AG04450 (cell line): ENCODE results near the gene CCNDBP1. TPM values are rescaled to one million over a fixed set of nuclear protein-coding genes. Genes with fewer than 3 reads are reported as not detected.

Experiments used
- CTCF ChIA-PET: fragments of 300-600, 350-600 bp; formaldehyde crosslinking; extraction: SDS; loops from one replicate; lab custom pipeline; 2022; ENCODE audit warnings: antibody characterized with exemption, inconsistent platforms; lab: Charles Lee
- POLR2A ChIA-PET: fragments of 350-600 bp; formaldehyde crosslinking; extraction: SDS; loops from one replicate; lab custom pipeline; 2021; ENCODE audit warnings: antibody characterized with exemption, inconsistent platforms; lab: Yijun Ruan, JAX
- DNase-seq: peaks from one replicate; pipeline ENCODE4 v3.0.0-alpha.2; 2011; ENCODE audit warnings: low read depth, low spot score
- H3K27ac ChIP-seq: one replicate; pipeline ENCODE4 v1.5.1; 2012; ENCODE audit warnings: low read depth, low read length, control low read depth
- H3K27me3 ChIP-seq: one replicate; pipeline ENCODE4 v1.6.0; 2012; ENCODE audit warnings: low read length; ENCODE audit not compliant: control insufficient read depth, insufficient read depth
- H3K4me3 ChIP-seq: 2 replicates; pipeline ENCODE4 v1.5.1; 2011; ENCODE audit warnings: mild to moderate bottlenecking, low read depth, low read length, control low read depth
- H3K9me3 ChIP-seq: 2 replicates; pipeline ENCODE4 v1.5.1; 2012; ENCODE audit warnings: low read length; ENCODE audit not compliant: control insufficient read depth, insufficient read depth
- polyA plus RNA-seq: library from polyadenylated mRNA; depleted of rRNA; stranded (reverse); fragments of >200 nt; gene quantifications from 2 replicates; pipeline ENCODE4 v1.2.3, GENCODE V29; 2011; rRNA removed
- TF ChIP-seq, protein P1 (sequence below): IDR thresholded peaks from 2 replicates; pipeline ENCODE4 v1.5.1; 2011; ENCODE audit warnings: low read depth, low read length, control low read depth, inconsistent platforms

CCNDBP1 gene
- polyA plus RNA-seq, 1 experiment = 54.2 TPM

DNA sequence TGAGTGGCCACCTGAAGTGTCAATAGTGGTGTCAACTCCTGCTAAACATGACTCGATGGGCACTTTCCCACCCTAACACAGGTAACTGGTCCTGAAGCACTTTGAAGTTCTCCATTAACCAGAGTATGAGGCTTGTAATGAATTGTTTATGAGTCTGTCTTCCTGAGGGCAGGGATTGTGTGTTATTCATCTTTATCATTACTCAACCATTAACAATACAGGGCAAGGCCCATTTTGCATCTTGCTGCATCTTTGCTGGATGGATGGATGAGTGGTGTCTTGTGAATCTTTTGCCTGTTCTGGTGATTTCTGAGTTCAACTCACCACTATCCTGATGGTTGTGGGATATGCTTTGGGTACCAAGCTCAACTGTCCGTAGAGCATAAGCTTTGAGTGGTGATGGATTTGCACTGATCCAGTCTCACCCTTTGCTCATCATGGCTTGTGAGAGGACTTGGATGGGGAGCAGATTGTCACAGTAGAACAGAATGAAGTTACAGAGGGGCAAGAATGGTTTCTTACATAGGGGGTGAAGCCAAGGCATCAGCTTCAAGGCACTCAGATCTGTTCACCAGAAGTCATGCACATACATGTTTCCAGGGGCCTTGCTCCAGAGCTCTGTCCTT is 57.9 kb downstream of the CCNDBP1 start:
- Histone ChIP-seq H3K4me3 (no peak overlapping the region), H3K27me3 (peaks cover 36% of the 10 kb centered on the region), H3K27ac (no peak overlapping the region), H3K9me3 (no peaks in the 10 kb centered on the region)
- TF ChIP-seq, protein P1, sequence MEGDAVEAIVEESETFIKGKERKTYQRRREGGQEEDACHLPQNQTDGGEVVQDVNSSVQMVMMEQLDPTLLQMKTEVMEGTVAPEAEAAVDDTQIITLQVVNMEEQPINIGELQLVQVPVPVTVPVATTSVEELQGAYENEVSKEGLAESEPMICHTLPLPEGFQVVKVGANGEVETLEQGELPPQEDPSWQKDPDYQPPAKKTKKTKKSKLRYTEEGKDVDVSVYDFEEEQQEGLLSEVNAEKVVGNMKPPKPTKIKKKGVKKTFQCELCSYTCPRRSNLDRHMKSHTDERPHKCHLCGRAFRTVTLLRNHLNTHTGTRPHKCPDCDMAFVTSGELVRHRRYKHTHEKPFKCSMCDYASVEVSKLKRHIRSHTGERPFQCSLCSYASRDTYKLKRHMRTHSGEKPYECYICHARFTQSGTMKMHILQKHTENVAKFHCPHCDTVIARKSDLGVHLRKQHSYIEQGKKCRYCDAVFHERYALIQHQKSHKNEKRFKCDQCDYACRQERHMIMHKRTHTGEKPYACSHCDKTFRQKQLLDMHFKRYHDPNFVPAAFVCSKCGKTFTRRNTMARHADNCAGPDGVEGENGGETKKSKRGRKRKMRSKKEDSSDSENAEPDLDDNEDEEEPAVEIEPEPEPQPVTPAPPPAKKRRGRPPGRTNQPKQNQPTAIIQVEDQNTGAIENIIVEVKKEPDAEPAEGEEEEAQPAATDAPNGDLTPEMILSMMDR = no peak
- ChIA-PET CTCF (no interaction called here), POLR2A (no interaction called here)
- DNase-seq = no peak

DNA sequence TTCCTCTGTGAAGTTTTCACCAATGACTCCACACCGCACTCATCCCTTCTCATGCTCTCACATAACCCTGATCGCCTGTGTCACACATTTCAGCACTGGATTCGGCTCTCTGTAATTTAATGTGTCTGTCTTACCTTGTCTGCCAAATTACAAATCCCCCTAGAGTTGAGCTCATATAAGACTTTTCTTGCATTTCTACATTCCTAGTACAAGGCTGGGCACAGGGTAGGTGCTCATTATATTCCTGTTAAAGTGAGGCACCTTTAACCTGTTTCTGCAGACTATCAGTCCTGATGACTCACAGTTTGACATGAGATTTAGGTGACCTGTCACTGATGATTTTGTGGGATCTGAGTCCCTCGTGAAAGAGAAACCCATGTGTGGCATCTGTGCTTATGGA is 58.9 kb downstream of the CCNDBP1 start:
- TF ChIP-seq, protein P1 = no peak
- Histone ChIP-seq H3K4me3 (no peak overlapping the region), H3K27ac (no peak overlapping the region), H3K9me3 (no peaks in the 10 kb centered on the region), H3K27me3 (peaks cover 38% of the 10 kb centered on the region)
- POLR2A ChIA-PET = no interaction called here
- DNase-seq = no peak
- CTCF ChIA-PET = no interaction called here

DNA sequence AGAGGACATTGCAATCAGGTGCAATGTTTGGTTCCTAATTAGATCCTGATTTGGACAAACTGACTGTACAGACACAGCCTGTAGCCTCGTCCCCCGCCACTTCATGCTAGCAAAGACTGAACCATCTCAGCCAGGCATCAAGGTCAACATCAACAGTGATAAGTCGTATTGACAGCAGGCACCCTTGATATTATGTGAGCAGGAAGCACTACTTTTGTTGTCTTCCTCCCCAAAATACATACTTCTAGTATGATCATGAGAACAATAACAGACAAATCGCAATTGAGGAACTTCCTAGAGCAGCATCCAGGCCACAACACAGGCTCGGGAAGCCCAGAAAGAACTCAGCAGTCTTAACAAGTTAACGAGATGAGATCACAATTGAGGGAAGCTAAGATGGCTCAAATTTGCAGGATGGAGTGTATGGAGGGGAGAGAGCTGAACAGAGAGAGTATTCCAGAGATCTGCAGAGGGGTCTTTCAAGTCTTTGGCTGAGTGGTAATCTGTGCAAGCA is 61.1 kb downstream of the CCNDBP1 start:
- no peak for DNase-seq
- Histone ChIP-seq H3K4me3 (no peak overlapping the region), H3K27me3 (peaks cover 37% of the 10 kb centered on the region), H3K27ac (no peak overlapping the region), H3K9me3 (no peaks in the 10 kb centered on the region)
- TF ChIP-seq, protein P1 = no peak
- POLR2A ChIA-PET = no interaction called here
- CTCF ChIA-PET = interaction anchor here (1.6 kb wide), 1 partner anchor 21 kb away, joined by 6 read pairs; no protein-coding TSS in a partner anchor

Other genes starting within 250 kb of the CCNDBP1 start
- gene UBR1, start 79.4 kb upstream of the CCNDBP1 start, polyA plus RNA-seq = 13.4 and 18.4 TPM in 2 replicates
- gene TMEM62, start 51.8 kb upstream of the CCNDBP1 start, polyA plus RNA-seq = 4.3 and 4.8 TPM in 2 replicates
- gene EPB42, start 35.6 kb downstream of the CCNDBP1 start, polyA plus RNA-seq = not detected in 2 replicates
- not detected in 2 replicates for gene TGM5, start 81.5 kb downstream of the CCNDBP1 start, polyA plus RNA-seq
- not detected in 2 replicates for gene TGM7, start 116.9 kb downstream of the CCNDBP1 start, polyA plus RNA-seq
- 11.2 and 11.7 TPM in 2 replicates for gene LCMT2, start 145.2 kb downstream of the CCNDBP1 start, polyA plus RNA-seq
- gene ZSCAN29, start 185.6 kb downstream of the CCNDBP1 start, polyA plus RNA-seq = 8.8 and 9.6 TPM in 2 replicates
- gene TUBGCP4, start 185.7 kb downstream of the CCNDBP1 start, polyA plus RNA-seq = 12.3 and 14.0 TPM in 2 replicates